Mesendoderm (in vitro differentiated cells): ENCODE measurements around the gene INTS7.
A peak's percentile ranks its signal among the peaks of the same experiment; 100 is the strongest.

Source experiments
- DNase-seq: peaks from one replicate; pipeline ENCODE4 v3.0.0; 2013
- H2AK5ac ChIP-seq: 2 replicates; pipeline ENCODE4 v1.6.1; 2013; ENCODE audit warnings: low read length, inconsistent platforms
- H2BK120ac ChIP-seq: 2 replicates; pipeline ENCODE4 v1.6.1; 2013; ENCODE audit warnings: low read depth, mild to moderate bottlenecking, low read length, moderate library complexity, mixed read lengths
- H2BK15ac ChIP-seq: replicated peaks from 2 replicates; pipeline ENCODE4 v1.6.1; 2013; ENCODE audit warnings: low read depth, mild to moderate bottlenecking, moderate library complexity
- H2BK5ac ChIP-seq: 2 replicates; pipeline ENCODE4 v1.6.1; 2013; ENCODE audit warnings: low read length, inconsistent platforms
- H3K18ac ChIP-seq: 2 replicates; pipeline ENCODE4 v1.6.1; 2013; ENCODE audit warnings: mild to moderate bottlenecking, low read length, mixed read lengths
- H3K23ac ChIP-seq: one replicate; pipeline ENCODE4 v1.6.1; 2013; ENCODE audit warnings: low read length
- H3K27ac ChIP-seq: 2 replicates; pipeline ENCODE4 v1.5.1; 2013; ENCODE audit warnings: low read depth, mild to moderate bottlenecking, inconsistent platforms, low read length, moderate library complexity
- H3K27me3 ChIP-seq: 2 replicates; pipeline ENCODE4 v1.6.1; 2013; ENCODE audit warnings: low read length, control low read depth, mild to moderate bottlenecking, inconsistent platforms; ENCODE audit not compliant: insufficient read depth, poor library complexity
- H3K36me3 ChIP-seq: 2 replicates; pipeline ENCODE4 v1.6.1; 2013; ENCODE audit warnings: low read length, inconsistent platforms; ENCODE audit not compliant: control insufficient read depth, insufficient read depth
- H3K4ac ChIP-seq: one replicate; pipeline ENCODE4 v1.6.1; 2013; ENCODE audit warnings: low read depth, mild to moderate bottlenecking, low read length, moderate library complexity
- H3K4me1 ChIP-seq: 2 replicates; pipeline ENCODE4 v1.6.1; 2013; ENCODE audit warnings: low read depth, low read length, inconsistent platforms; ENCODE audit not compliant: control insufficient read depth
- H3K4me2 ChIP-seq: 2 replicates; pipeline ENCODE4 v1.6.1; 2013; ENCODE audit warnings: low read length
- H3K4me3 ChIP-seq: 2 replicates; pipeline ENCODE4 v1.5.1; 2013; ENCODE audit warnings: mild to moderate bottlenecking, low read length
- H3K56ac ChIP-seq: one replicate; pipeline ENCODE4 v1.6.1; 2013; ENCODE audit warnings: low read length
- H3K79me1 ChIP-seq: 2 replicates; pipeline ENCODE4 v1.6.1; 2013; ENCODE audit warnings: low read length, inconsistent platforms
- H3K79me2 ChIP-seq: 2 replicates; pipeline ENCODE4 v1.6.1; 2013; ENCODE audit warnings: mild to moderate bottlenecking, low read length; ENCODE audit not compliant: control insufficient read depth, insufficient read depth
- H3K9ac ChIP-seq: 2 replicates; pipeline ENCODE4 v1.6.1; 2013; ENCODE audit warnings: low read length, inconsistent platforms
- H4K5ac ChIP-seq: one replicate; pipeline ENCODE4 v1.6.1; 2013; ENCODE audit warnings: low read length
- H4K8ac ChIP-seq: one replicate; pipeline ENCODE4 v1.6.1; 2013; ENCODE audit warnings: low read depth, mild to moderate bottlenecking, control low read depth, low read length, moderate library complexity
- WGBS: extraction: QIAGEN DNeasy Blood & Tissue Kit; methylation state at CpG from one replicate; pipeline ENCODE4 v1.1.7; 2013; ENCODE audit warnings: low lambda C conversion rate, missing lambda C conversion rate; ENCODE audit not compliant: insufficient coverage; ENCODE audit errors: extremely low coverage; 5-methylcytosine and 5-hydroxymethylcytosine counted together

Gene INTS7

DNA sequence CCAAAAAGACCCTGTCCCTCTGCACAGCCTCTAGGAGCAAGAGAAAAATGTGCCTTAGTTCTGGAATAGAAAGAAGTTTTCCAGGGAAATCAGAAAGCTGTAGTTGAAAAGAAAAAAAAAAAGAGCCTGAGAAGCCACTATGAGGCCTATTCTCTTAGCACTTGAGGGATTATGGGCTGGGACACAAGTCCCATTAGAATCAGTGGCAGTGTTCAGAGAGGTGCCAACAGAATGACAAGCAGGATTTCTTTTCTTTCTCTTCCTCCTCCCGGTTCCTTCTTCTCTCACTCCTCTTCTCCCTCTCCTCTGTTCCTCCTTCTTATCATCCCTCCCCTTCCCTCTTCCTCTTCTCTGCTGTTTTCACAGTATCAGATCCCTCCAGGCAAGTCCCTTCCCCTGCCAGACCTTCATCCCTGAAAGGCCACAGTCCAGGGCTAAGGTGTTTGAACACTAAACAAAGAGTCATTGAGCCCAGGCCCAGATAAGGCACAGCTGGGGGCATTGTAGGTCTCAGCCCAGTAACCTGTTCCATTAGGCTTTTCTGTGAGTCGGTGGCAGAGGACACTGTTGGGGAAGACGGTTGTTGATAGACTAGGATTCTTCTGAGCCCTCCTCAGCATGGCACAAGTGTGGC lies 140.1 kb downstream of the INTS7 start:
- no peaks in the 10 kb centered on the region for H3K79me2 ChIP-seq
- no peak overlapping the region for H3K9ac ChIP-seq
- WGBS = no CpG with 5 or more reads among the region's 3 CpGs
- H3K4me1 ChIP-seq = no peaks in the 10 kb centered on the region
- H4K8ac ChIP-seq = no peak overlapping the region
- H2BK15ac ChIP-seq = no peak overlapping the region
- no peak overlapping the region for H2AK5ac ChIP-seq
- no peak overlapping the region for H2BK120ac ChIP-seq
- no peak overlapping the region for H3K23ac ChIP-seq
- H3K79me1 ChIP-seq = no peaks in the 10 kb centered on the region
- no peak overlapping the region for H4K5ac ChIP-seq
- no peak overlapping the region for H3K18ac ChIP-seq
- H3K27ac ChIP-seq = no peak overlapping the region
- H3K4me3 ChIP-seq = no peak overlapping the region
- no peak overlapping the region for H3K56ac ChIP-seq
- H3K36me3 ChIP-seq = no peaks in the 10 kb centered on the region
- H3K27me3 ChIP-seq = no peaks in the 10 kb centered on the region
- peak; percentile 86 for DNase-seq
- no peak overlapping the region for H3K4me2 ChIP-seq
- no peak overlapping the region for H3K4ac ChIP-seq
- no peak overlapping the region for H2BK5ac ChIP-seq

DNA sequence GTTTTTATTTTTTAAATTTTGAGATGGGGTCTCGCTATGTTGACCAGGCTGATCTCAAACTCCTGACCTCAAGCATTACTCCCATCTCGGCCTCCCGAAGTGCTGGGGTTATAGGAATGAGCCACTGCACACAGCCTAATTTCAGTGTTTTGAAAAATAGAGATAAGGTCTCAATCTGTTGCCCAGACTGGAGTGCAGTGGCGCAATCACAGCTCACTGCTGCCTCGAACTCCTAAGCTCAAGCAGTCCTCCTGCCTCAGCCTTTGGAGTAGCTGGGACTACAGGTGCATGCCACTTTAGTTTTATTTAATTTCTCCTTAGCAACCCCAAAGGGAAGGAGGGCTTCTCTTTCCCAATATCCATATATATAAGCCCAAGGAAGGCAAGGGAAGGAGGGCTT lies 141.0 kb downstream of the INTS7 start:
- H2BK120ac ChIP-seq = no peak overlapping the region
- WGBS = no CpG with 5 or more reads among the region's 5 CpGs
- no peaks in the 10 kb centered on the region for H3K79me2 ChIP-seq
- no peak overlapping the region for H2AK5ac ChIP-seq
- DNase-seq = no peak
- no peak overlapping the region for H3K56ac ChIP-seq
- H3K18ac ChIP-seq = no peak overlapping the region
- no peaks in the 10 kb centered on the region for H3K4me1 ChIP-seq
- H3K4ac ChIP-seq = no peak overlapping the region
- no peak overlapping the region for H3K4me3 ChIP-seq
- no peaks in the 10 kb centered on the region for H3K36me3 ChIP-seq
- H2BK5ac ChIP-seq = no peak overlapping the region
- H3K27ac ChIP-seq = no peak overlapping the region
- no peaks in the 10 kb centered on the region for H3K79me1 ChIP-seq
- H3K9ac ChIP-seq = no peak overlapping the region
- H3K27me3 ChIP-seq = no peaks in the 10 kb centered on the region
- no peak overlapping the region for H2BK15ac ChIP-seq
- no peak overlapping the region for H3K4me2 ChIP-seq
- H4K8ac ChIP-seq = no peak overlapping the region
- H4K5ac ChIP-seq = no peak overlapping the region
- H3K23ac ChIP-seq = no peak overlapping the region

GRCh38 chr1:211893260-211893659 lies 142.1 kb downstream of the INTS7 start:
- no peak overlapping the region for H3K4me2 ChIP-seq
- no peak overlapping the region for H3K27ac ChIP-seq
- H3K27me3 ChIP-seq = no peaks in the 10 kb centered on the region
- no peak overlapping the region for H3K4me3 ChIP-seq
- H3K79me2 ChIP-seq = no peaks in the 10 kb centered on the region
- H3K4me1 ChIP-seq = no peaks in the 10 kb centered on the region
- DNase-seq = no peak
- H2AK5ac ChIP-seq = no peak overlapping the region
- H3K36me3 ChIP-seq = no peaks in the 10 kb centered on the region
- no peak overlapping the region for H2BK5ac ChIP-seq
- no peak overlapping the region for H4K5ac ChIP-seq
- no peak overlapping the region for H3K9ac ChIP-seq
- H2BK15ac ChIP-seq = no peak overlapping the region
- no peak overlapping the region for H3K23ac ChIP-seq
- H3K79me1 ChIP-seq = no peaks in the 10 kb centered on the region
- WGBS = no CpG with 5 or more reads among the region's 5 CpGs
- H4K8ac ChIP-seq = no peak overlapping the region
- H2BK120ac ChIP-seq = no peak overlapping the region
- no peak overlapping the region for H3K18ac ChIP-seq
- no peak overlapping the region for H3K56ac ChIP-seq
- no peak overlapping the region for H3K4ac ChIP-seq

DNA sequence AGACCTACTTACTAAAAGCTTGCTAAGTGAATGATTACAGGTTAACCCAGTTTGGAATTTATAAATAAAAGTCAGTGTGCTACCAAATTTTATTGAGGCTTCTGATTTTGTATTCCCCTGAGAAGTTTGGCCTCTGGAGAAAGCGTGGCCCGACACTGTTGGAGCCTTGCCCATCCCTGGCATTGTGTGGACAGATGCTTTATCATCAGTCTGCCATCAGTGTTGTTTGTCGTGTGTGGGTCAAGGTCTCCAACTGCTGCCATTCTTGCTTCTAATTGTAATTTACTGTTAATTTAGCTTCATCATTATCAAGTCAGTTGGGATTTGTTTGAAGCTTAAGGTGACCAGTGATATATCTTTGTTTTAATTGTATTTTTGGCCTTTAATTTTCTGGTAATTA lies 142.8 kb downstream of the INTS7 start:
- no peak overlapping the region for H3K4me2 ChIP-seq
- no CpG with 5 or more reads among the region's 3 CpGs for WGBS
- H3K79me1 ChIP-seq = no peaks in the 10 kb centered on the region

DNA sequence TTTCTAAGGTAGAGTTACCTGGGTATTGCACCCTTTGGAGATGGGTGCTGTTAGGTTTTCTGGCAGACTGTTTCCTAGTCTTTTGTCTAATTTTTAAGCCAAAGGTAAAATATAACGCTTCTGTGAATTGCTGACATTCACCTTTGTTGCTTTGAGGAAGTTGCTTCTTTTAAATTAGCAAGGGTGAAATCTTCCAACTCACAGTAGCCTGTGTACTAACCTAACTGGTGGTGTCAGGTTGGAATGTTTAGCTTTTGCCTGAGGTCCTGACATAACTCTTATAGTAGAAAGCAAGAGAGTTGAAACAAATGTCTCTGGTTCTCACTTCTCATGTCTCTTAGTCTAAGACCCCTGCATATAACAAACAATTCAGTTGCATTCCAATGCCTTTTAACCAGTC lies 143.6 kb downstream of the INTS7 start:
- H3K4me1 ChIP-seq = no peaks in the 10 kb centered on the region
- H3K27me3 ChIP-seq = no peaks in the 10 kb centered on the region

More for the DNA sequence above, 142.8 kb downstream of the INTS7 start:
- Histone ChIP-seq H3K4ac (no peak overlapping the region), H3K56ac (no peak overlapping the region), H2BK120ac (no peak overlapping the region), H3K9ac (no peak overlapping the region), H3K23ac (no peak overlapping the region), H3K27ac (no peak overlapping the region), H3K79me2 (no peaks in the 10 kb centered on the region), H3K27me3 (no peaks in the 10 kb centered on the region), H3K18ac (no peak overlapping the region), H3K36me3 (no peaks in the 10 kb centered on the region), H4K8ac (no peak overlapping the region), H3K4me3 (no peak overlapping the region), H2AK5ac (no peak overlapping the region), H2BK5ac (no peak overlapping the region), H4K5ac (no peak overlapping the region), H3K4me1 (no peaks in the 10 kb centered on the region), H2BK15ac (no peak overlapping the region)
- no peak for DNase-seq

More for the DNA sequence above, 143.6 kb downstream of the INTS7 start:
- Histone ChIP-seq H3K27ac (no peak overlapping the region), H4K5ac (no peak overlapping the region), H2BK15ac (no peak overlapping the region), H3K79me2 (no peaks in the 10 kb centered on the region), H2BK120ac (no peak overlapping the region), H2AK5ac (no peak overlapping the region), H3K9ac (no peak overlapping the region), H2BK5ac (no peak overlapping the region), H3K4me2 (no peak overlapping the region), H3K4ac (no peak overlapping the region), H3K23ac (no peak overlapping the region), H4K8ac (no peak overlapping the region), H3K56ac (no peak overlapping the region), H3K4me3 (no peak overlapping the region), H3K18ac (no peak overlapping the region), H3K79me1 (no peaks in the 10 kb centered on the region), H3K36me3 (no peaks in the 10 kb centered on the region)
- WGBS = no CpG with 5 or more reads among the region's 1 CpG
- DNase-seq = no peak
